Measurements from ENCODE around the gene PRUNE1.

PRUNE1 gene

GRCh38 chr1:150981805-150982712 lies 26.2 kb upstream of the PRUNE1 start, which contains the start of gene ANXA9:
TSS of gene ANXA9 (plus strand) at chr1:150982292. CDS start at chr1:150983106, 814 bp downstream.
- Histone ChIP-seq H3K4me3 (ENCODE audit: low read length) (no peak within 1 kb of the TSS), H3K27me3 (ENCODE audit: control insufficient read depth, insufficient read depth, low read length) (peaks cover 2% of the 10 kb centered on the region), H3K36me3 (ENCODE audit: control insufficient read depth, insufficient read depth, low read length) (no peaks in the 10 kb centered on the region), H3K27ac (ENCODE audit: low read depth, low read length) (no peak within 1 kb of the TSS), H3K4me1 (ENCODE audit: control insufficient read depth, insufficient read depth, low read length) (no peaks in the 10 kb centered on the region), H3K9ac (ENCODE audit: low read length) (no peak within 1 kb of the TSS)

GRCh38 chr1:150985179-150985825 lies 22.9 kb upstream of the PRUNE1 start:
- no peaks in the 10 kb centered on the region for H3K36me3 ChIP-seq (ENCODE audit: control insufficient read depth, insufficient read depth, low read length)
- H3K27ac ChIP-seq (ENCODE audit: low read depth, low read length), result no peak overlapping the region
- H3K27me3 ChIP-seq (ENCODE audit: control insufficient read depth, insufficient read depth, low read length), result peaks cover 2% of the 10 kb centered on the region
- no peak overlapping the region for H3K9ac ChIP-seq (ENCODE audit: low read length)
- no peak overlapping the region for H3K4me3 ChIP-seq (ENCODE audit: low read length)
- H3K4me1 ChIP-seq (ENCODE audit: control insufficient read depth, insufficient read depth, low read length), result no peaks in the 10 kb centered on the region

- Histone ChIP-seq H3K4me3 (ENCODE audit: low read length) (no peak overlapping the region), H3K36me3 (ENCODE audit: control insufficient read depth, insufficient read depth, low read length) (no peaks in the 10 kb centered on the region), H3K4me1 (ENCODE audit: control insufficient read depth, insufficient read depth, low read length) (no peaks in the 10 kb centered on the region), H3K27me3 (ENCODE audit: control insufficient read depth, insufficient read depth, low read length) (peaks cover 2% of the 10 kb centered on the region), H3K9ac (ENCODE audit: low read length) (no peak overlapping the region), H3K27ac (ENCODE audit: low read depth, low read length) (no peak overlapping the region)
Observed at GRCh38 chr1:150987924-150988323, 20.3 kb upstream of the PRUNE1 start.

GRCh38 chr1:150992626-150993025 lies 15.6 kb upstream of the PRUNE1 start:
- H3K36me3 ChIP-seq (ENCODE audit: control insufficient read depth, insufficient read depth, low read length), result peaks cover 6% of the 10 kb centered on the region
- H3K27ac ChIP-seq (ENCODE audit: low read depth, low read length), result no peak overlapping the region

GRCh38 chr1:150994248-150994647 lies 14.0 kb upstream of the PRUNE1 start:
- Histone ChIP-seq H3K9ac (ENCODE audit: low read length) (no peak overlapping the region), H3K36me3 (ENCODE audit: control insufficient read depth, insufficient read depth, low read length) (peaks cover 15% of the 10 kb centered on the region), H3K4me1 (ENCODE audit: control insufficient read depth, insufficient read depth, low read length) (no peaks in the 10 kb centered on the region), H3K27me3 (ENCODE audit: control insufficient read depth, insufficient read depth, low read length) (no peaks in the 10 kb centered on the region), H3K4me3 (ENCODE audit: low read length) (no peak overlapping the region), H3K27ac (ENCODE audit: low read depth, low read length) (no peak overlapping the region)

More at GRCh38 chr1:150992626-150993025, 15.6 kb upstream of the PRUNE1 start:
- Histone ChIP-seq H3K4me3 (ENCODE audit: low read length) (no peak overlapping the region), H3K27me3 (ENCODE audit: control insufficient read depth, insufficient read depth, low read length) (no peaks in the 10 kb centered on the region), H3K9ac (ENCODE audit: low read length) (no peak overlapping the region), H3K4me1 (ENCODE audit: control insufficient read depth, insufficient read depth, low read length) (no peaks in the 10 kb centered on the region)

GRCh38 chr1:150995460-150995859 lies 12.8 kb upstream of the PRUNE1 start:
- H3K27me3 ChIP-seq (ENCODE audit: control insufficient read depth, insufficient read depth, low read length), result no peaks in the 10 kb centered on the region
- H3K9ac ChIP-seq (ENCODE audit: low read length), result no peak overlapping the region
- H3K4me1 ChIP-seq (ENCODE audit: control insufficient read depth, insufficient read depth, low read length), result no peaks in the 10 kb centered on the region
- no peak overlapping the region for H3K4me3 ChIP-seq (ENCODE audit: low read length)
- peak overlapping the region; percentile 44 for H3K27ac ChIP-seq (ENCODE audit: low read depth, low read length)
- peaks cover 18% of the 10 kb centered on the region for H3K36me3 ChIP-seq (ENCODE audit: control insufficient read depth, insufficient read depth, low read length)

GRCh38 chr1:150995896-150996295 lies 12.4 kb upstream of the PRUNE1 start:
- H3K36me3 ChIP-seq (ENCODE audit: control insufficient read depth, insufficient read depth, low read length), result peaks cover 18% of the 10 kb centered on the region
- no peaks in the 10 kb centered on the region for H3K27me3 ChIP-seq (ENCODE audit: control insufficient read depth, insufficient read depth, low read length)
- H3K9ac ChIP-seq (ENCODE audit: low read length), result no peak overlapping the region
- peak overlapping the region; percentile 44 for H3K27ac ChIP-seq (ENCODE audit: low read depth, low read length)
- H3K4me3 ChIP-seq (ENCODE audit: low read length), result no peak overlapping the region
- H3K4me1 ChIP-seq (ENCODE audit: control insufficient read depth, insufficient read depth, low read length), result no peaks in the 10 kb centered on the region

GRCh38 chr1:150997126-150997872 lies 10.9 kb upstream of the PRUNE1 start:
- H3K4me1 ChIP-seq (ENCODE audit: control insufficient read depth, insufficient read depth, low read length), result no peaks in the 10 kb centered on the region
- H3K36me3 ChIP-seq (ENCODE audit: control insufficient read depth, insufficient read depth, low read length), result peaks cover 21% of the 10 kb centered on the region
- no peaks in the 10 kb centered on the region for H3K27me3 ChIP-seq (ENCODE audit: control insufficient read depth, insufficient read depth, low read length)
- no peak overlapping the region for H3K4me3 ChIP-seq (ENCODE audit: low read length)
- no peak overlapping the region for H3K9ac ChIP-seq (ENCODE audit: low read length)
- no peak overlapping the region for H3K27ac ChIP-seq (ENCODE audit: low read depth, low read length)

GRCh38 chr1:150997949-150998348 lies 10.3 kb upstream of the PRUNE1 start:
- no peak overlapping the region for H3K27ac ChIP-seq (ENCODE audit: low read depth, low read length)
- peaks cover 21% of the 10 kb centered on the region for H3K36me3 ChIP-seq (ENCODE audit: control insufficient read depth, insufficient read depth, low read length)
- no peak overlapping the region for H3K9ac ChIP-seq (ENCODE audit: low read length)
- H3K27me3 ChIP-seq (ENCODE audit: control insufficient read depth, insufficient read depth, low read length), result no peaks in the 10 kb centered on the region
- H3K4me3 ChIP-seq (ENCODE audit: low read length), result no peak overlapping the region
- H3K4me1 ChIP-seq (ENCODE audit: control insufficient read depth, insufficient read depth, low read length), result no peaks in the 10 kb centered on the region

- H3K27me3 ChIP-seq (ENCODE audit: control insufficient read depth, insufficient read depth, low read length), result no peaks in the 10 kb centered on the region
- H3K9ac ChIP-seq (ENCODE audit: low read length), result no peak overlapping the region
- H3K4me3 ChIP-seq (ENCODE audit: low read length), result no peak overlapping the region
- H3K27ac ChIP-seq (ENCODE audit: low read depth, low read length), result no peak overlapping the region
- peaks cover 21% of the 10 kb centered on the region for H3K36me3 ChIP-seq (ENCODE audit: control insufficient read depth, insufficient read depth, low read length)
- peaks cover 2% of the 10 kb centered on the region for H3K4me1 ChIP-seq (ENCODE audit: control insufficient read depth, insufficient read depth, low read length)
Observed at GRCh38 chr1:150999051-150999674, 9.1 kb upstream of the PRUNE1 start.

GRCh38 chr1:150999926-151000325 lies 8.3 kb upstream of the PRUNE1 start:
- Histone ChIP-seq H3K36me3 (ENCODE audit: control insufficient read depth, insufficient read depth, low read length) (peaks cover 21% of the 10 kb centered on the region), H3K4me1 (ENCODE audit: control insufficient read depth, insufficient read depth, low read length) (peaks cover 3% of the 10 kb centered on the region), H3K4me3 (ENCODE audit: low read length) (no peak overlapping the region), H3K9ac (ENCODE audit: low read length) (no peak overlapping the region), H3K27me3 (ENCODE audit: control insufficient read depth, insufficient read depth, low read length) (no peaks in the 10 kb centered on the region), H3K27ac (ENCODE audit: low read depth, low read length) (no peak overlapping the region)

GRCh38 chr1:151000408-151000807 lies 7.8 kb upstream of the PRUNE1 start:
- no peak overlapping the region for H3K4me3 ChIP-seq (ENCODE audit: low read length)
- H3K4me1 ChIP-seq (ENCODE audit: control insufficient read depth, insufficient read depth, low read length), result peaks cover 3% of the 10 kb centered on the region
- H3K9ac ChIP-seq (ENCODE audit: low read length), result no peak overlapping the region
- no peak overlapping the region for H3K27ac ChIP-seq (ENCODE audit: low read depth, low read length)
- peaks cover 21% of the 10 kb centered on the region for H3K36me3 ChIP-seq (ENCODE audit: control insufficient read depth, insufficient read depth, low read length)
- no peaks in the 10 kb centered on the region for H3K27me3 ChIP-seq (ENCODE audit: control insufficient read depth, insufficient read depth, low read length)

Measured in rectal smooth muscle tissue (tissue), 1 donor.